Activated gamma-delta T cell treated with Interleukin-2 at 50 U/mL for 16 hours (primary cell): ENCODE results near the gene DPYSL5.
"Not testable (repeated sequence)": the region's sequence is repeated elsewhere in the genome, so short reads cannot be mapped to it uniquely, and the experiment has no call there.

Source experiments
- DNase-seq: peaks from one replicate; pipeline ENCODE4 v3.0.0-alpha.2; 2020

Gene DPYSL5, protein sequence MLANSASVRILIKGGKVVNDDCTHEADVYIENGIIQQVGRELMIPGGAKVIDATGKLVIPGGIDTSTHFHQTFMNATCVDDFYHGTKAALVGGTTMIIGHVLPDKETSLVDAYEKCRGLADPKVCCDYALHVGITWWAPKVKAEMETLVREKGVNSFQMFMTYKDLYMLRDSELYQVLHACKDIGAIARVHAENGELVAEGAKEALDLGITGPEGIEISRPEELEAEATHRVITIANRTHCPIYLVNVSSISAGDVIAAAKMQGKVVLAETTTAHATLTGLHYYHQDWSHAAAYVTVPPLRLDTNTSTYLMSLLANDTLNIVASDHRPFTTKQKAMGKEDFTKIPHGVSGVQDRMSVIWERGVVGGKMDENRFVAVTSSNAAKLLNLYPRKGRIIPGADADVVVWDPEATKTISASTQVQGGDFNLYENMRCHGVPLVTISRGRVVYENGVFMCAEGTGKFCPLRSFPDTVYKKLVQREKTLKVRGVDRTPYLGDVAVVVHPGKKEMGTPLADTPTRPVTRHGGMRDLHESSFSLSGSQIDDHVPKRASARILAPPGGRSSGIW

DNA sequence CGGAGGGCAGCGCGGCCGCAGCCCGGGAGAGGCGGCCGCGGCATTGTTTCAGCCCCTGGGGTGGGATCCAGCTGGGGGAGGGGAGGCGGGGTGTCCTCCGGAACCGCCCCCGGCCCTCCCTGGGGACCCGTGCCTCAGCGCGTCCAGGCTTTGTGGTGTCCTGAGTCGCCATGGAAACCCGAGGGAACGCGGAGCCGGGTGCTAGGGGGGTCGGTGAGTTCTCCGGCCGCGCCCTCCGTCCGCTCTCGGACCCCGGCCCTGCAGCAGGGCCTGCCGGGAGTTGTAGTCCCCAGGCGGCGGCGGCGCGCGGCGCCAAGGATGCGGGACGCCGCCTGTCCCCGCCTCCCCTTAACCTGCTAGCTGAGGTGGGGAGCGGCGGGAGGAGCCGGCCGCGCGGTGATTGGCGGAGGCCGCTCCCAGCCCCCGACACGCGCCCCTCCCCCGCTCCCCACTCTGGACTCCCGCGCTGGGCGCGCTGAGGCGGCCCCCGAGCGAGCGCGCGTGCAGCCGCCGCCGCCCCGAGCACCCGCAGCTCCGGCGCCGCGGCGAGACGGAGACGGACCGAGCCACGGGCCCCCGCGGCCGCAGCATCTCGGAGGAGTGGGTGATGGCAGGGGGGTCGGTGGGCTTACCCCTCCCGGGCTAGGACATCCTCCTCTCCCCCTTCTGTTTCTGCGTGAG is at the start of gene DPYSL5:
Gene DPYSL5, plus strand, starts transcription at position 478 of the 681 bp plus-strand sequence. CDS start 50,368 bp downstream, outside the sequence.
- no peak for DNase-seq

DNA sequence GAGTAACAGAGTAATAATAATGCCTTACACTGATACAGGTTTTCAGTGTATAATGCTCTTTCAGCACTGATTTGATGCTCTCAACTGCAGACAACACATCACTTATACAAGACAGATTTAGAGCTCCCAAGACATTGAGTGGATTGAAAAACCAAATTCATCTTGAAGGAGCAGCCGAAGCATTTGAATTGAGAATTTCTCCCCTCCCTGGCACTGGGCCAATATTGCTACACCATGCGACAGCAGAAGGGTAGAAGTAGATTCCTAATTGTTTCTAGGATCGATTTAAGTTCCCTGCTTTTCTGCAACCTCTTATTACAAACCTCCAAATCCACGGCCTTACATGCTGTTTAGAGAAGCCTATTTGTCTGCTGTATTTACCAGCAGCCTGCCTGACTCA is 46.6 kb upstream of the DPYSL5 start:
- DNase-seq, result no peak

DNA sequence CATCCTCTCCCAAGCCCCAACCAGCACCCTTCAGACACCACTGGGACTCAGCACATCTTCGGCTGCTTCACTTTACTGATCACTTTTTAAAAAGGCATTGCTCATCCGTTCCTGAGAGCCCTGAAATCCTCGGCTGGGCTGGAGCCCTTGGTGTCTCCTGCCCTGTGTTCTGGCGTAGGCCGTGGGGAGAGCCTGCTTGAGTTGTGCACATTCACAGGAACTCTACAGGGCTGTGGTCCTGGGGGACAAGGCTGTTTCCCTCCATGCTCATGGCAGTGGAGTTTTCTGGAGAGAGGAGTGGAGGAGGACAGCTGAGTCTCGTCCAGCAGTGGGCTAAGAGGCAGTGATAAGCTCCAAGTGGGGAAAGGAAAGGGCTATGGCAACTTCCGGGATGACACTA is 46.1 kb upstream of the DPYSL5 start:
- no peak for DNase-seq

DNA sequence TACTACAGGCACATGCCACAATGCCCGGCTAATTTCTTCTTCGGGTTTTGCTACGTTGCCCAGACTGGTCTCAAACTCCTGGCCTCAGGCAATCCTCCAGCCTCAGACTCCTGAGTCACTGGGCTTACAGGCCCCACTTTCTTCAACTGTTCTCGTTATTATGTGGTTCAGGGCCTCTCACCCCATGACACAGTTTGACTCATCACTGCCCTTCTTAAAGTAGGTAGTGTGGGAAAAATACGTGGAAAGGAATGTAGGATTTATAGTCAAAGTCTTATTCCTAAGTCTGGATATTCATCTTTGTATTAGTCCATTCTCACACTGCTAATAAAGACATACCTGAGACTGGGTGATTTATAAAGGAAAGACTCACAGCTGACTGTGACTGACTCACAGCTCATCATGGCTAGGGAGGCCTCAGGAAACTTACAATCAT is 42.7 kb upstream of the DPYSL5 start:
- no peak for DNase-seq

DNA sequence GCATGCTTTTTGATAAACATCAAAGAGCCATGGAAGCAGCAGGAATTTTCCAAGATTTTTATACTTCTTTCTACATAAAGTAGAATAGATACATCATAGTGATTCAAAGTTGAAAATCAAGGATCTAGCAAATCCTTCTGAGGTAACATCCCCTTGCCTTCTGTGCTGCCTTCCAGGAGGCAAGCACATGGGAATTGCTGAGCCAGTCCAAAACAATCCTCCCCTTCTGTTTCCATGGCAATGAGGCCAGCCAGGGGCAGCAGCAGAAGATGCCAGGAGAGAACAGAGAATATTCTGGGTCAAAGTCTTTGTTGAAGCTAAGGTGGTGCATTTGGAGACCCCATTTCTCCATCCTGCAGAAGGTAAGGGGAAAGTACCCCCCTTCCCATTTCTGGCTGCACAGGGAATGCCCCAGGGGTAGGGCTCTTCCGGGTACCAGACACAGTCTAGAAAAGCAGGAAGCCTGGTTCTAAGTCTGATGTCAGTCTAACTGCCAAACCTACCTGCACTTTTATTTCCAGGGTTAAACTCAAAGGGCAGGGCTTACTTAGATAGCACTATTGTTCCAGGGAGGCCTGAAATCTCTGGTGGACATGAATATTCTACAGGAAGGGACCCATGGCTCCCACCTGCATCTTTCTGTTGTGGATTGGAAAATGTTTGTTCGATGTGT is 40.0 kb upstream of the DPYSL5 start:
- no peak for DNase-seq

DNA sequence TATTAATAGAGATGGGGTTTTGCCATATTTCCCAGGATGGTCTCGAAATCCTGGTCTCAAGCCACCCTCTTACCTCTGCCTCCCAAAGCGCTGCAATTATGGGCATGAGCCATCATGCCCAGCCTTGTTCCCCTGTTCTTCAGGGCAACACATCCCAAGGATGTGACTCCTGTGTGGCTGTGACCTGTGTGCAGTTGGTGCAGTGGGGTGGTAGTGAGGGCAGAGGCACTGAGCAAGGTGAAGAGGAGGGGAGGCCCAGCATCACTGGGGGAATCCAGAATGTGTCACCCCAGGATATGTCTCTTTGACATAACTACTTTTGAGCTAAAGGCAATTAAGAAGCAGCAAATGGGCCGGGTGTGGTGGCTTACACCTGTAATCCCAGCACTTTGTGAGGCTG is 38.7 kb upstream of the DPYSL5 start:
- DNase-seq, result no peak

DNA sequence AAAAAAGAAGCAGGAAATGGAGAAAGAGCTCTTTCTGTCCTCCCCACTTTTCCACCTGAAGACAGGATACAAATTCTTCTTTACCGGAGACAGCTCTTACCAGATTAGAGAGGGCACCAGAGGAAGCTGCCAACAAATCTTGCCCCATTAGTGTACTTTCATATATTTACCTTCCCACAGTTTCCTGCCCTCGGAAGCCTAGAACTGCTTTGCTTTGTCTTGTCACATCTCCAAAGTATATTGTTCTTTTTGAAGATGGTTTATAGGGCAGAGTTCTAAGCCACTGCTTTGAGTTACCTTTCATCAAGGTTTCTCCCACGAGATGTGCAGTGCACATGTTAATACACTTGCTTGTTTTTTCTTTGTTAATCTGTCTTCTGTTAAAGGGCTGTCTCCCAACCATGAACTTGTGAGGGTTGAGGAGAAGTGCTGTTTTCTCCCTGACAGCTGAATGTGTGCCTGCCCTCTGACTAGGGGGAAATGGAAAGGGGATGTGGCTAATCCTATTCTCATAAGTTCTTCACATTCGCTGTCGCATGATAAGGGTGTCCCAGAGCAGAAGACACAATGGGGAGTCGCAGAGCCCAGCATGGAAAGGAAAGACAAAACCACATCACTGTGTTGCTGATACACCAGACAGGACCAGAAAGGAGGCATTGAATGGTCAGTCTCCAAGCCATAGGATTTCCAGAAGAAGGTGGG is 37.9 kb upstream of the DPYSL5 start:
- DNase-seq, result no peak

DNA sequence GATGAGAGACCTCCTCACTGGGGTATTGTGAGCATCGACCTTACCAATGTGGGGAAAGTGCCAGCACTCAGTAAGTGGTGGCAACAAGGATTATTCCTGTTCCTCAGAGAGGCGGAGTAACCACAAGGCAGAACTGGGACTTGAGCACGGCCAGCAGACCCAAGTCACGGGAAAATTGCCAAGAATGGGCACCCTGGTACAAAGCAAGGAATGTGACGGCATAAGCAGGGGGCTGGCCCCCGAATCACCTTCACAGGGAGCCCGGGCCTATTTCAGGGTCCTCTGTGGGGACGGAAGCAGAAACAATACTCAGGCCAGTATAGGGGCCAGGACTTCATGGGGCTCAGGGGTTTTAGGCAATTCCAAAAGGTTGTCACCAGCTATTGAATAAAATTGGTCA is 36.7 kb upstream of the DPYSL5 start:
- no peak for DNase-seq

DNA sequence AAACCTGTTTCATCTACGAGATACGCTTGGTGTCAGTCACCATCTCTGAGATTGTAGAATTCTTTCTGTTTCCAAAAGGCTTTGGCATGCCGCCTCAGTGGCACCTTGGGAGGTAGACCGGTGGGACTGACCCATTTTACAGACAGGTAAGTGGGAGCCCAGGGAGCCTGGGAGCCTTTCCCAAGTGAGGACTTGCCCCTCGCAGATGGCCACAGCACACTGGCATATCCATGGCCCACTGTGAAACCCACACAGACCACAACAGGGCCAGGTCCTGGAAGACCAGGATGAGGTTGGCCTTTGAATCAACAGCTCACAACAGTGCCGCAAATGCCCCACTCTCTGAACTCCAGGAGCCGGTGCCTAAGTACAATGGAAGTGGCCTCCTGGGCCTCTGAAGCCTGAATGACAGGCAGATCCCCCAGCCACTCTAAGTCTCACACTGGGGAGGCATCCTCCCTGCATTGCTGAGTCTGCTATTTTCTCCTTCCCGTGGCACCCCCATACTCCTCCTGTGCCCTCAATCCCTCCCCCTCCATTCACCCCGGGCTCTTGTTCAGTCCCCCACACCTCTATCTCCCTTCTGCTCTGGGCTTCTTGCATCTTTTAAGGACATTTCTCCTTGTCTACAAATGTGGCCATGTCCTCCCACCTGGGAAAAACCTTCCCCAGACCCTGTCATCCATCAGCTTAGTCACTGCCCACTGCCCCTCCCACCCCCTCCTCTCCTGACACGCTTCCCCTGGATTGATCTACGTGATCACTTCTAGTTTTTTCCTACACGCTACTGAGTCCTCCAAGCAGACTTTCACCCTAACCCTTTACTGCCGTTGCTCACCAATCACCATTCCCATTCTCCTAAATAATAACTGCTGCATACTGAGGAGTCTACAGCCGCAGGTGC is 35.9 kb upstream of the DPYSL5 start:
- no peak for DNase-seq

DNA sequence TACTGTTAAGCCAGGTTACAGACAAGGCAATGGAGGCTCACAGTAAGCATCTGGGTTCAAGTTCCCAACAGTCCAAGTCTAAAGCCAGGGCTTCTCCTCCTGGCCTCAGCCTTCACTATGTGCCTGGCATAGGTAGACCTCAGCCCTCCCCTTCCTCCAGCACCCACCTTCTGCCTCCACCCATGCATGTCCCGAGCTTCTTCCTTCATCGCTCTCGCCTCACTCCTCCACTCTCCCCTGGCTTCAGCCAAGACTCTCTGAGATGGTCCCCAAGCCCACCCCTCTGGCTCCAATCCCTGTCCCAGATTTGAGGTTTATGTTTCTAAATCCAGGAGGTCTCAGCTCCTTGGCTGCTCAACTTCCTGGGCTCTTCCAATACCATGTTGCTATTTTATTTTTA is 35.2 kb upstream of the DPYSL5 start:
- DNase-seq, result no peak

DNA sequence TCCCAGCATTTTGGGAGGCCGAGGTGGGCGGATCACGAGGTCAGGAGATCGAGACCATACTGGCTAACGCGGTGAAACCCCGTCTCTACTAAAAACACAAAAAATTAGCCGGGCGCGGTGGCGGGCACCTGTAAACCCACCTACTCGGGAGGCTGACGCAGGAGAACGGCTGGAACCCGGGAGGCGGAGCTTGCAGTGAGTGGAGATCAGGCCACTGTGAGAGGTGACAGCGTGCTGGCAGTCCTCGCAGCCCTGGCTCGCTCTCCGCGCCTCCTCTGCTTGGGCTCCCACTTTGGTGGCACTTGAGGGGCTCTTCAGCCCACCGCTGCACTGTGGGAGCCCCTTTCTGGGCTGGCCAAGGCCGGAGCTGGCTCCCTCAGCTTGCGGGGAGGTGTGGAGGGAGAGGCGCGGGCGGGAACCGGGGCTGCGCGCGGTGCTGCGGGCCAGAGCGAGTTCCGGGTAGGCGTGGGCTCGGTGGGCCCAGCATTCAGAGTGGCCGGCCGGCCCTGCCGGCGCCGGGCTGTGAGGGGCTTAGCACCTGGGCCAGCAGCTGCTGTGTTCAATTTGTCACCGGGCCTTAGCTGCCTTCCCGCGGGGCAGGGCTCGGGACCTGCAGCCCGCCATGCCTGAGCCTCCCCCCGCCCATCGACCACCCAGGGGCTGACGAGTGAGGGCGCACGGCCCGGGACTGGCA is 33.7 kb upstream of the DPYSL5 start:
- not testable (repeated sequence) for DNase-seq

DNA sequence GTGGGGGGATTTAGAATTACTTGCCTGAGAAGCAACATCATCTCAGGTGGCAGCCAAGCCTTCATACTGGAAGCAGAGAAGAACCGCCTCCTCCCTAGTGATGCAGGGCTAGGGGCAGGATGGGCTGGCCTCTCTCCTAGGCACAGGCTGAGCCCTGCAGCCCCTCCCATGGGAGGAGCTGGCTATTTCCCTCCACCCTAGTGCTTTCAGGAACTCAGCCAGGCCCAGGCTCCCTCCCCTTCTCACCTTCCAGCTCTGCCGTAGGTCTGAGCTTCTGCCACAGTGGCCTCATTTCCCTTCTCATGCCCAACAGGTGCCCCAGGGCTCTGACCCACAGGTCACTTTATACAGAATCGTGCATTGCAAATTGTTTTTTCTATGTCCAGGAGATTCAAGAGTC is 31.0 kb upstream of the DPYSL5 start:
- no peak for DNase-seq

DNA sequence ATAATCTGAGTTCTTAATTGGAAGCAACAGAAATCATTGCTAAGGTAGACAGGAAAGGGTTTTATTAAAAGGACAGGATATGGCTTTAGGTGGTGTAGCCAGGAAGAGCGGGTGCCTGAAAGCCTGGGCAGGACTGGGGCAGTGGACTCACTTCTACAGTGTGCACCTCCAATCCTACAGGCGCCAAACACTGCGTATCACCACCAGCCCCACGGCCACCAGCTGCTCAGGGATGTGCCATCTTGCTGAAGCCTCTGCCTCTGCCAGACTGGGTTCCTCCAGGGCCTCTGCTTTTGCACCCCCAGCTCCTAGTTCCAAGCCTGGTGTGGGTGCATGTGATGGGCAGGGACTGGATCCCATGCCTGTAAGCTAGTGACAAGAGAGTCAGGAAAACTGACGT is 29.7 kb upstream of the DPYSL5 start:
- no peak for DNase-seq

DNA sequence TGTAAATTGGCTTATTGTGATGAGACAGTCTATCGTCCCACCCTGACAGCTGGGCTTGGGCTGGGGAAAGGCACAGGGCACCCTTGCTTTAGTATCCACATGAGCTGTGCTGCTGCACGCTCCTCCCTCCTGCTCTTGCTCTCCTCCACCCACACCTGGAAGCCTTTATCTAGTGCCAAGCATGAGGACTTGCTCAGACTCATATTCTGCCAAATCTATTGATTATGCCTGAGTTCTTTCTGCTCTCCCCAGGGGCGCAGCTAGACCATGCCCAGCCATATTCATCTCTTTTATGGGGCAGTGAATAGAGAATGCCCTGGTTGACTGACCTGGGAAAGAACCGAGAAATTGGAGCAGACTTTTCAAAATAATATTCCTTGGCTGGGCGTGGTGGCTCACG is 29.0 kb upstream of the DPYSL5 start:
- DNase-seq, result no peak

DNA sequence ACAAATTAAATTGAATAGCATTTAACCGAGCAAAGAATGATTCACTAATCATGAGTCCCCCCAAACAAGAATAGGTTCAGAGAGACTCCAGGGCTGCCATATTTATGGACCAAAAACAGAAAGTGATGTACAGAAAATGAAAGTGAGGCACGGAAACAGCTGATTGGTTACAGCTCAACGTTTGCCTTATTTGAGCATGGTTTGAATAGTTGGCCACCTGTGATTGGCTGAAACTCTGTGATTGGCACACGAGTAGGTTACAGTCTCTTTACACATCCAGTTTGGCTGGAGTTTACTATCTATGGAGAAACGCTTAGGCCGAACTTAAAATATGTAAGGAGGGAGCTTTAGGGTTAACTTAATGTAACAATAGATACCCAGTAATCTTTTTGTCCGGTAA is 27.0 kb upstream of the DPYSL5 start:
- no peak for DNase-seq

DNA sequence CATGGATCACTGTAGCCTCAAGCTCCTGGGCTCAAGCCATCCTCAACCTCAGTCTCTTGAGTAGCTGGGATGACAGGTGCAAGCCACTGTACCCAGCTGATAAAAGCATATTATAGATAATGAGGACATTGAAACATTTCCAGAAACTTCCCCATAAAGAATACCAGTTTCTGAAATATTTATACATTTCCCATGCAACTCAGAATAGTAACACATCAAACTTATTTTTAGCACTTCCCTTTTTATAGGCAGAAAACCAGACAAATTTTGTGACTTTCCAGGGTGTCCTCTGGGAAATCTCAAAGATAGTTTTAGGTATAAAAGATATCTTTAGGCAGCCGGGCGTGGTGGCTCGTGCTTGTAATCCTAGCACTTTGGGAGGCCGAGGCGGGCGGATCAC is 25.1 kb upstream of the DPYSL5 start:
- DNase-seq, result no peak

DNA sequence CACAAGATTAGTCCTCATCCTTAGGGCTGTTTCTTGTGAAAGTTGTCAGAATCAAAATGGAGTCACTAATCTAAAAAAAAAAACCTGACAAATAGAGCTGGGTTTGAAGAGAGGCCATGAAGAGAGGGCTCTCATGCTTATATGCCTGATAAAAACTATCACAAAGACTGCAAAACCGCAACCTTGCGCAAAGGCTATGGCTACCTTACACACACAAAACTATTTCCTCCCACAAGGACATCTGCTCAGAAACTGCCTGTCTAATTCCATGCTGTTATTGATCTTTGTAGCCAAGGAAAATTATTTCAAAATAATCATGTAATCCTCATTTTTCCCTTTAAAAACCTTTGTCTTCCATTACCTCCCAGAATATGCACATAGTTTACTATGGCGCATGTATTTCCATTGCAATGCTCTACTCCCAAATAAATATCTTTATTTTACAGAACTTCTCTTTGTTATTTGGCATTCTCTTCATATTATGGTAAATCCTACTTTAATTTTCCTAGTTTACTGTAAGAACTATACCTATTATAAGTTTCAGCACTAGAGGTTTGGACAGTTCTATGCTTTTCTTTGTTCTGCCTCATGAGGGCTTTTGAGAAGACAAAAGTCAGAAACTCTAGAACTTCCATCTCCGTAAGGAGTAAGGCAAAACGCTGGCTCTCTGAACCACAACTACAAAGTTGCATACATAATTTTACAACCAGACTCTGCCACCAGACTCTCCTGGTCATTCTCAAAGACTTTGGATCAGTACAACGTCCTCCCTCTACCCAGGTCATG is 9.6 kb upstream of the DPYSL5 start:
- DNase-seq, result no peak

DNA sequence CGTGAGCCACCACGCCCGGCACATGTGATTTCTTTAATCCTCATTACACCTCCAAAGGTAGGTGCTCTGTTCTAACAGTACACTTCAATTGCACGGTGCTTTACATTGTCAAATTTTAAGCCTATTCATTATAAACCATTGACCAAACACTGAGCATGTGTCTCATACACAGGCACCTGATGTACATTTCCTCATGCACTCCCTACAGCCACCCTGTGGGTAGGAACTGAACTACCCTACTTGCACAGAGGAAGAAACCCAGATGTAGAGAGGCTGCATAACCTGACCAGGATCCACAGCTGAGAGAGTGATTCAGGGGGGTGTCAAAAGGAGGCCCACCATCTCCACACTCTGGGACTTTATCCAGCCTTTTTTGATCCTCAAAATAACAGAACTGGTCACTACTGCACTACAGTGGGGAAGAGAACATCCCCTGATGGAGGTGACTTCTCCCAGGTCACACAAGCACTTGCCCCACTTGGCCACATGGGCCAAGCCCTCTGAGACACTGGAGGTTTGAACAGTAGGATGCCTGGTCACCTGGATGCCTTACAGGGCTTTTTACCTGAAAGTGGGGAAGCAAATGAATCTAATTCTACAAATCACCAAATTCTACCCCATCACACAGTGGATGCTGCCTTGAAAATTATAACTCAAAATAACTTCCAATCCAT is 6.9 kb upstream of the DPYSL5 start:
- no peak for DNase-seq

DNA sequence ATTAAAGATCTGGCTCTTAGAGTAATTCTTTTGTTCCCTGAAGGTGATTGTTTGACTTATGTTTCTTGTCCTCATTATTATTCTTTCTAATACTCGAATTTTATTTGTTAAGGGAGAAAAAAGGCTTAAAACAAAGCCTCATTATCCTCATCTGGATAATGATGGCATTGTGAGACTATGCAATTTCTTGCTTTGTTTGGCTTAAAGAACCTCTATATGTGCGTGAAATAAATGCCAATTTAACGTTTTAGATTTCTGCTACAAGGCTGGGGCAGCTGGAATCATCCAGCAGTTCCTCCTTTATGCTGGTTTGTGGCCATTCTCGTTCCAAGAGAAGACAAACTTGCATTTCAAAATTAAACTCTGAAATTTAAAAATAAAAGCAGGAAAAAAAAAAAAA is 4.9 kb upstream of the DPYSL5 start:
- DNase-seq, result no peak

DNA sequence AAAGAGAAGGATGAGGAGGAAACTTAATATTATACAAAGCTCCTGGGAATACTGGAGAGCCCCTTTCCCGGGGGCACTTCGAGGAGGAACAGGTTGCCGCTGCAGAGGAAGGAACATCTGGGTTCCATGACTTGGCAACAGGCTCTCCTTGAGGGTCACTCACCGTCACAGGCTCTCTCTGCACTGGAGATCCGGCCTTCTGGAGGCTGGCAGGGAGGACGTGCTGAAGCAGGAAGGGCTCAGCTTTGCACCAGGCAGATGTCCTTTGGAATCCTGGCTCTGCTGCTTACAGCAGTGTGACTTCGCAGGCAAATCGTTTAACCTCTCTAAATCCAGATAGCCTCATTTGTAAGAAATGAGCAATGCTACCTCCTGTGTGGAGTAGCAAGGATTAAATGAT is 2.9 kb upstream of the DPYSL5 start:
- DNase-seq, result no peak
